HEK293 (cell line): ENCODE data around the gene SCART1.

Source experiments
- CTCF ChIA-PET: fragments of 350-600 bp; formaldehyde crosslinking; extraction: SDS; loops from one replicate; lab custom pipeline; 2021; ENCODE audit warnings: antibody characterized with exemption; lab: Yijun Ruan, JAX
- POLR2A ChIA-PET: fragments of 300-600 bp; formaldehyde crosslinking; extraction: SDS; loops from one replicate; lab custom pipeline; 2020; ENCODE audit warnings: antibody characterized with exemption, inconsistent platforms; lab: Yijun Ruan, JAX
- H3K27ac ChIP-seq: fragments of 200-500 bp; sonication (Bioruptor generic); 2 replicates; pipeline ENCODE4 v1.5.1; 2014; ENCODE audit warnings: low read depth, low read length, control low read depth, inconsistent platforms; ENCODE audit errors: extremely low read depth
- H3K36me3 ChIP-seq, 2 experiments: fragments of 200-500 bp in 1 of 2; sonication (Bioruptor generic) in 1 of 2; 1 replicate in 1 of 2; 2 replicates in 1 of 2; pipeline ENCODE4 v1.5.1; 2014 to 2017; ENCODE audit warnings: inconsistent platforms in 2 of 2, low read length in 2 of 2; ENCODE audit not compliant: control insufficient read depth in 2 of 2, insufficient read depth in 1 of 2
- H3K4me1 ChIP-seq: fragments of 200-500 bp; sonication (Bioruptor generic); 2 replicates; pipeline ENCODE4 v1.5.1; 2014; ENCODE audit warnings: mild to moderate bottlenecking, low read length, inconsistent platforms; ENCODE audit not compliant: control insufficient read depth, insufficient read depth
- H3K4me3 ChIP-seq: 2 replicates; pipeline ENCODE4 v1.5.1; 2011; ENCODE audit warnings: low read depth, mild to moderate bottlenecking, control low read depth, low read length, moderate library complexity
- H3K9me3 ChIP-seq: fragments of 200-500 bp; sonication (Bioruptor generic); 2 replicates; pipeline ENCODE4 v1.5.1; 2014; ENCODE audit warnings: low read depth, low read length, inconsistent platforms; ENCODE audit not compliant: control insufficient read depth, insufficient read depth
- ATF2 ChIP-seq: fragments of 450-650 bp; formaldehyde crosslinking; IDR thresholded peaks from 2 replicates; pipeline ENCODE4 v1.5.1; 2016; ENCODE audit warnings: missing biosample characterization, missing genetic modification characterization, low read depth
- GLI2 ChIP-seq: fragments of 450-650 bp; formaldehyde crosslinking; IDR thresholded peaks from 2 replicates; pipeline ENCODE4; 2017; ENCODE audit warnings: missing biosample characterization, missing genetic modification characterization, low read depth, borderline replicate concordance
- GLIS2 ChIP-seq: fragments of 450-650 bp; formaldehyde crosslinking; IDR thresholded peaks from 2 replicates; pipeline ENCODE4 v1.5.1; 2016; ENCODE audit warnings: missing biosample characterization, missing genetic modification characterization
- IKZF3 ChIP-seq: fragments of 450-650 bp; IDR thresholded peaks from 2 replicates; pipeline ENCODE4 v1.5.0; 2018; ENCODE audit warnings: missing biosample characterization, mild to moderate bottlenecking, missing genetic modification characterization, moderate library complexity
- MZF1 ChIP-seq: fragments of 450-650 bp; formaldehyde crosslinking; IDR thresholded peaks from 2 replicates; pipeline ENCODE4 v1.5.1; 2017; ENCODE audit warnings: missing biosample characterization, missing genetic modification characterization, borderline replicate concordance
- PRDM2 ChIP-seq: fragments of 450-650 bp; formaldehyde crosslinking; IDR thresholded peaks from 2 replicates; pipeline ENCODE4 v1.5.1; 2016; ENCODE audit warnings: missing biosample characterization, missing genetic modification characterization, borderline replicate concordance
- WT1 ChIP-seq: fragments of 450-650 bp; formaldehyde crosslinking; IDR thresholded peaks from 2 replicates; pipeline ENCODE4 v1.5.1; 2016; ENCODE audit warnings: missing biosample characterization, missing genetic modification characterization
- ZBTB1 ChIP-seq: fragments of 450-650 bp; formaldehyde crosslinking; IDR thresholded peaks from 2 replicates; pipeline ENCODE4 v1.5.1; 2016; ENCODE audit warnings: missing biosample characterization, missing genetic modification characterization
- ZBTB11 ChIP-seq: fragments of 450-650 bp; formaldehyde crosslinking; conservative IDR thresholded peaks from 2 replicates; pipeline ENCODE4 v1.5.1; 2016; ENCODE audit warnings: low read depth, missing biosample characterization, missing genetic modification characterization
- ZBTB44 ChIP-seq: fragments of 450-650 bp; IDR thresholded peaks from 2 replicates; pipeline ENCODE4 v1.5.1; 2018; ENCODE audit warnings: missing biosample characterization, mild to moderate bottlenecking, missing genetic modification characterization
- ZNF132 ChIP-seq: fragments of 450-650 bp; formaldehyde crosslinking; IDR thresholded peaks from 2 replicates; pipeline ENCODE4 v1.5.1; 2017; ENCODE audit warnings: missing biosample characterization, missing genetic modification characterization, borderline replicate concordance
- ZNF16 ChIP-seq: fragments of 450-650 bp; formaldehyde crosslinking; IDR thresholded peaks from 2 replicates; pipeline ENCODE4 v1.5.1; 2016; ENCODE audit warnings: low read depth, missing biosample characterization, missing genetic modification characterization
- ZNF239 ChIP-seq: fragments of 450-650 bp; formaldehyde crosslinking; IDR thresholded peaks from 2 replicates; pipeline ENCODE4 v1.5.1; 2016; ENCODE audit warnings: missing biosample characterization, missing genetic modification characterization
- ZNF416 ChIP-seq: fragments of 450-650 bp; formaldehyde crosslinking; IDR thresholded peaks from 2 replicates; pipeline ENCODE4 v1.5.1; 2016; ENCODE audit warnings: missing biosample characterization, missing genetic modification characterization
- ZNF488 ChIP-seq: fragments of 450-650 bp; formaldehyde crosslinking; IDR thresholded peaks from 2 replicates; pipeline ENCODE4 v1.5.1; 2016; ENCODE audit warnings: missing biosample characterization, missing genetic modification characterization
- ZNF561 ChIP-seq: fragments of 450-650 bp; IDR thresholded peaks from 2 replicates; pipeline ENCODE4 v1.5.1; 2018; ENCODE audit warnings: missing biosample characterization, missing genetic modification characterization, borderline replicate concordance
- ZNF792 ChIP-seq: fragments of 450-650 bp; formaldehyde crosslinking; IDR thresholded peaks from 2 replicates; pipeline ENCODE4 v1.5.1; 2016; ENCODE audit warnings: missing biosample characterization, missing genetic modification characterization

Gene SCART1

GRCh38 chr10:133462512-133463305 is 9.0 kb downstream of the SCART1 start (continued):
- no peak for TF ChIP-seq ZNF792 (tag by site-specific recombination)
- TF ChIP-seq, all 188 proteins: peak for 0

- Histone ChIP-seq H3K27ac (no peak overlapping the region), H3K4me1 (no peaks in the 10 kb centered on the region)
- no peak for TF ChIP-seq ZNF132 (tag by site-specific recombination)
- TF ChIP-seq ZNF16 = no peak
- no peak for TF ChIP-seq GLI2 (tag by site-specific recombination)
- TF ChIP-seq WT1 (tag by site-specific recombination) = no peak
- no peak for TF ChIP-seq ZNF488 (tag by site-specific recombination)
- no peak for TF ChIP-seq ZNF239 (tag by site-specific recombination)
- no peak for TF ChIP-seq ZNF792 (tag by site-specific recombination)
- TF ChIP-seq ATF2 (tag by site-specific recombination) = no peak
- no peak for TF ChIP-seq ZBTB44 (tag by site-specific recombination)
- TF ChIP-seq IKZF3 = no peak
- TF ChIP-seq GLIS2 = no peak
- TF ChIP-seq, all 188 proteins: peak for 0
- no peak overlapping the region for H3K4me3 ChIP-seq
- ChIA-PET CTCF (no interaction called here), POLR2A (no interaction called here)
- peaks cover 0 to 5% of the 10 kb centered on the region in 2 experiments; a peak in 1 of 3 replicates for H3K36me3 ChIP-seq
- H3K9me3 ChIP-seq = no peaks in the 10 kb centered on the region
Observed at GRCh38 chr10:133464582-133465031, 10.9 kb downstream of the SCART1 start.

GRCh38 chr10:133465191-133465949 is 11.6 kb downstream of the SCART1 start:
- Histone ChIP-seq H3K36me3 (peaks cover 0 to 5% of the 10 kb centered on the region in 2 experiments; a peak in 1 of 3 replicates), H3K9me3 (no peaks in the 10 kb centered on the region), H3K27ac (no peak overlapping the region), H3K4me3 (no peak overlapping the region), H3K4me1 (no peaks in the 10 kb centered on the region)
- ChIA-PET CTCF (no interaction called here), POLR2A (no interaction called here)
- TF ChIP-seq ZBTB11 (tag by site-specific recombination) (no peak), MZF1 (tag by site-specific recombination) (no peak), ZNF416 (tag by site-specific recombination) (no peak), ZNF561 (tag by site-specific recombination) (no peak), ZBTB1 (tag by site-specific recombination) (no peak), PRDM2 (tag by site-specific recombination) (no peak)
